HEK293 (cell line): ENCODE data around the gene BCL2L13.
A peak's percentile ranks its signal among the peaks of the same experiment; 100 is the strongest.

ENCODE experiments used
- CTCF ChIA-PET: fragments of 350-600 bp; formaldehyde crosslinking; extraction: SDS; loops from one replicate; lab custom pipeline; 2021; ENCODE audit warnings: antibody characterized with exemption; lab: Yijun Ruan, JAX
- POLR2A ChIA-PET: fragments of 300-600 bp; formaldehyde crosslinking; extraction: SDS; loops from one replicate; lab custom pipeline; 2020; ENCODE audit warnings: antibody characterized with exemption, inconsistent platforms; lab: Yijun Ruan, JAX
- H3K27ac ChIP-seq: fragments of 200-500 bp; sonication (Bioruptor generic); 2 replicates; pipeline ENCODE4 v1.5.1; 2014; ENCODE audit warnings: low read depth, low read length, control low read depth, inconsistent platforms; ENCODE audit errors: extremely low read depth
- H3K36me3 ChIP-seq, 2 experiments: fragments of 200-500 bp in 1 of 2; sonication (Bioruptor generic) in 1 of 2; 1 replicate in 1 of 2; 2 replicates in 1 of 2; pipeline ENCODE4 v1.5.1; 2014 to 2017; ENCODE audit warnings: inconsistent platforms in 2 of 2, low read length in 2 of 2; ENCODE audit not compliant: control insufficient read depth in 2 of 2, insufficient read depth in 1 of 2
- H3K4me1 ChIP-seq: fragments of 200-500 bp; sonication (Bioruptor generic); 2 replicates; pipeline ENCODE4 v1.5.1; 2014; ENCODE audit warnings: mild to moderate bottlenecking, low read length, inconsistent platforms; ENCODE audit not compliant: control insufficient read depth, insufficient read depth
- H3K4me3 ChIP-seq: 2 replicates; pipeline ENCODE4 v1.5.1; 2011; ENCODE audit warnings: low read depth, mild to moderate bottlenecking, control low read depth, low read length, moderate library complexity
- H3K9me3 ChIP-seq: fragments of 200-500 bp; sonication (Bioruptor generic); 2 replicates; pipeline ENCODE4 v1.5.1; 2014; ENCODE audit warnings: low read depth, low read length, inconsistent platforms; ENCODE audit not compliant: control insufficient read depth, insufficient read depth
- ELK4 ChIP-seq: IDR thresholded peaks from 2 replicates; pipeline ENCODE4 v1.6.1; 2011; ENCODE audit warnings: mild to moderate bottlenecking, low read depth, low read length, borderline replicate concordance
- FEZF1 ChIP-seq: fragments of 450-650 bp; formaldehyde crosslinking; IDR thresholded peaks from 2 replicates; pipeline ENCODE4 v1.5.1; 2016; ENCODE audit warnings: missing biosample characterization, missing genetic modification characterization
- HOXA7 ChIP-seq: sonication (generic); formaldehyde crosslinking; IDR thresholded peaks from 2 replicates; pipeline ENCODE4 v1.8.1; 2022; ENCODE audit warnings: missing genetic modification reagents, borderline replicate concordance
- WT1 ChIP-seq: fragments of 450-650 bp; formaldehyde crosslinking; IDR thresholded peaks from 2 replicates; pipeline ENCODE4 v1.5.1; 2016; ENCODE audit warnings: missing biosample characterization, missing genetic modification characterization
- YY2 ChIP-seq: fragments of 450-650 bp; formaldehyde crosslinking; IDR thresholded peaks from 2 replicates; pipeline ENCODE4 v1.5.1; 2016; ENCODE audit warnings: missing biosample characterization, missing genetic modification characterization
- ZBTB1 ChIP-seq: fragments of 450-650 bp; formaldehyde crosslinking; IDR thresholded peaks from 2 replicates; pipeline ENCODE4 v1.5.1; 2016; ENCODE audit warnings: missing biosample characterization, missing genetic modification characterization
- ZBTB11 ChIP-seq: fragments of 450-650 bp; formaldehyde crosslinking; conservative IDR thresholded peaks from 2 replicates; pipeline ENCODE4 v1.5.1; 2016; ENCODE audit warnings: low read depth, missing biosample characterization, missing genetic modification characterization
- ZBTB48 ChIP-seq: fragments of 450-650 bp; formaldehyde crosslinking; IDR thresholded peaks from 2 replicates; pipeline ENCODE4 v1.5.1; 2016; ENCODE audit warnings: missing biosample characterization, missing genetic modification characterization
- ZFP3 ChIP-seq: fragments of 450-650 bp; formaldehyde crosslinking; IDR thresholded peaks from 2 replicates; pipeline ENCODE4 v1.5.1; 2016; ENCODE audit warnings: low read depth, missing biosample characterization, missing genetic modification characterization
- ZNF121 ChIP-seq: fragments of 450-650 bp; formaldehyde crosslinking; IDR thresholded peaks from 2 replicates; pipeline ENCODE4 v1.5.1; 2016; ENCODE audit warnings: missing biosample characterization, missing genetic modification characterization
- ZNF132 ChIP-seq: fragments of 450-650 bp; formaldehyde crosslinking; IDR thresholded peaks from 2 replicates; pipeline ENCODE4 v1.5.1; 2017; ENCODE audit warnings: missing biosample characterization, missing genetic modification characterization, borderline replicate concordance
- ZNF155 ChIP-seq: fragments of 450-650 bp; formaldehyde crosslinking; IDR thresholded peaks from 2 replicates; pipeline ENCODE4 v1.5.1; 2016; ENCODE audit warnings: missing biosample characterization, missing genetic modification characterization
- ZNF302 ChIP-seq: fragments of 450-650 bp; formaldehyde crosslinking; IDR thresholded peaks from 2 replicates; pipeline ENCODE4 v1.5.1; 2016; ENCODE audit warnings: missing biosample characterization, missing genetic modification characterization, low read depth
- ZNF423 ChIP-seq: fragments of 450-650 bp; formaldehyde crosslinking; IDR thresholded peaks from 2 replicates; pipeline ENCODE4 v1.5.1; 2016; ENCODE audit warnings: missing biosample characterization, missing genetic modification characterization
- ZNF48 ChIP-seq: fragments of 450-650 bp; formaldehyde crosslinking; IDR thresholded peaks from 2 replicates; pipeline ENCODE4 v1.5.1; 2016; ENCODE audit warnings: missing biosample characterization, missing genetic modification characterization
- ZNF580 ChIP-seq: fragments of 450-650 bp; formaldehyde crosslinking; IDR thresholded peaks from 2 replicates; pipeline ENCODE4 v1.5.1; 2016; ENCODE audit warnings: missing biosample characterization, missing genetic modification characterization
- ZNF670 ChIP-seq: fragments of 450-650 bp; formaldehyde crosslinking; IDR thresholded peaks from 2 replicates; pipeline ENCODE4 v1.5.1; 2016; ENCODE audit warnings: missing biosample characterization, missing genetic modification characterization, low read depth
- ZXDB ChIP-seq: fragments of 450-650 bp; formaldehyde crosslinking; IDR thresholded peaks from 2 replicates; pipeline ENCODE4 v1.5.1; 2016; ENCODE audit warnings: missing biosample characterization, missing genetic modification characterization

BCL2L13 gene

GRCh38 chr22:17598318-17598717 lies 40.2 kb upstream of the BCL2L13 start (continued):
- TF ChIP-seq FEZF1 (tag by site-specific recombination) (no peak), HOXA7 (CRISPR knock-in tag) (no peak), ZNF155 (tag by site-specific recombination) (no peak), ZBTB48 (tag by site-specific recombination) (no peak), ZNF580 (no peak), ZNF302 (no peak)
- TF ChIP-seq, all 188 proteins: peak for 0

- no peak for TF ChIP-seq ELK4
- TF ChIP-seq ZNF423 (tag by site-specific recombination): no peak
- 0 out of 2 replicates have a peak, but pooled peaks have one; percentile 36 for TF ChIP-seq ZXDB
- TF ChIP-seq ZNF48: no peak
- TF ChIP-seq ZBTB11 (tag by site-specific recombination): 0 out of 2 replicates have a peak, but pooled peaks have one; percentile 18
- TF ChIP-seq ZNF121: no peak
- no peak for TF ChIP-seq ZNF132
- no peak for TF ChIP-seq ZNF670 (tag by site-specific recombination)
- TF ChIP-seq WT1: no peak
- TF ChIP-seq ZBTB1: no peak
- Histone ChIP-seq H3K36me3 (peaks cover 40 to 70% of the 10 kb centered on the region in 2 experiments), H3K4me1 (no peaks in the 10 kb centered on the region), H3K4me3 (no peak overlapping the region), H3K27ac (no peak overlapping the region), H3K9me3 (no peaks in the 10 kb centered on the region)
- ChIA-PET CTCF (interaction anchor here (0.6 kb wide), 2 partner anchors 96 to 411 kb away, joined by 3 read pairs; no protein-coding TSS in a partner anchor), POLR2A (interaction anchor here (0.7 to 1.0 kb wide), 2 partner anchors 12 to 38 kb away, joined by 3 read pairs; partner anchors contain the start of gene BCL2L13)
Observed at GRCh38 chr22:17601031-17601430, 37.5 kb upstream of the BCL2L13 start.

- TF ChIP-seq ZFP3 (tag by site-specific recombination) (no peak), YY2 (no peak)
- Histone ChIP-seq H3K27ac (no peak overlapping the region), H3K4me3 (no peak overlapping the region), H3K9me3 (no peaks in the 10 kb centered on the region), H3K36me3 (peaks cover 15 to 70% of the 10 kb centered on the region in 2 experiments; a peak in 2 of 3 replicates), H3K4me1 (peaks cover 2% of the 10 kb centered on the region; the same call in 1 of the 2 replicates)
- CTCF ChIA-PET: interaction anchor here (0.6 kb wide), 1 partner anchor 242 kb away, joined by 3 read pairs; no protein-coding TSS in a partner anchor
- POLR2A ChIA-PET: no interaction called here
Observed at GRCh38 chr22:17603668-17604067, 34.9 kb upstream of the BCL2L13 start.
